Myometrial cell (primary cell): ENCODE data around the gene NSD1. TPM values are rescaled to one million over a fixed set of nuclear protein-coding genes. Genes with fewer than 3 reads are reported as not detected.

Source experiments
- total RNA-seq: library from RNA; depleted of rRNA; stranded (reverse); fragments of >200 nt; gene quantifications from 2 replicates; pipeline ENCODE4 v1.2.3, GENCODE V29; 2015

Gene NSD1, protein sequence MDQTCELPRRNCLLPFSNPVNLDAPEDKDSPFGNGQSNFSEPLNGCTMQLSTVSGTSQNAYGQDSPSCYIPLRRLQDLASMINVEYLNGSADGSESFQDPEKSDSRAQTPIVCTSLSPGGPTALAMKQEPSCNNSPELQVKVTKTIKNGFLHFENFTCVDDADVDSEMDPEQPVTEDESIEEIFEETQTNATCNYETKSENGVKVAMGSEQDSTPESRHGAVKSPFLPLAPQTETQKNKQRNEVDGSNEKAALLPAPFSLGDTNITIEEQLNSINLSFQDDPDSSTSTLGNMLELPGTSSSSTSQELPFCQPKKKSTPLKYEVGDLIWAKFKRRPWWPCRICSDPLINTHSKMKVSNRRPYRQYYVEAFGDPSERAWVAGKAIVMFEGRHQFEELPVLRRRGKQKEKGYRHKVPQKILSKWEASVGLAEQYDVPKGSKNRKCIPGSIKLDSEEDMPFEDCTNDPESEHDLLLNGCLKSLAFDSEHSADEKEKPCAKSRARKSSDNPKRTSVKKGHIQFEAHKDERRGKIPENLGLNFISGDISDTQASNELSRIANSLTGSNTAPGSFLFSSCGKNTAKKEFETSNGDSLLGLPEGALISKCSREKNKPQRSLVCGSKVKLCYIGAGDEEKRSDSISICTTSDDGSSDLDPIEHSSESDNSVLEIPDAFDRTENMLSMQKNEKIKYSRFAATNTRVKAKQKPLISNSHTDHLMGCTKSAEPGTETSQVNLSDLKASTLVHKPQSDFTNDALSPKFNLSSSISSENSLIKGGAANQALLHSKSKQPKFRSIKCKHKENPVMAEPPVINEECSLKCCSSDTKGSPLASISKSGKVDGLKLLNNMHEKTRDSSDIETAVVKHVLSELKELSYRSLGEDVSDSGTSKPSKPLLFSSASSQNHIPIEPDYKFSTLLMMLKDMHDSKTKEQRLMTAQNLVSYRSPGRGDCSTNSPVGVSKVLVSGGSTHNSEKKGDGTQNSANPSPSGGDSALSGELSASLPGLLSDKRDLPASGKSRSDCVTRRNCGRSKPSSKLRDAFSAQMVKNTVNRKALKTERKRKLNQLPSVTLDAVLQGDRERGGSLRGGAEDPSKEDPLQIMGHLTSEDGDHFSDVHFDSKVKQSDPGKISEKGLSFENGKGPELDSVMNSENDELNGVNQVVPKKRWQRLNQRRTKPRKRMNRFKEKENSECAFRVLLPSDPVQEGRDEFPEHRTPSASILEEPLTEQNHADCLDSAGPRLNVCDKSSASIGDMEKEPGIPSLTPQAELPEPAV (N-terminal part only)
- total RNA-seq = 17.6 and 18.8 TPM in 2 replicates

DNA sequence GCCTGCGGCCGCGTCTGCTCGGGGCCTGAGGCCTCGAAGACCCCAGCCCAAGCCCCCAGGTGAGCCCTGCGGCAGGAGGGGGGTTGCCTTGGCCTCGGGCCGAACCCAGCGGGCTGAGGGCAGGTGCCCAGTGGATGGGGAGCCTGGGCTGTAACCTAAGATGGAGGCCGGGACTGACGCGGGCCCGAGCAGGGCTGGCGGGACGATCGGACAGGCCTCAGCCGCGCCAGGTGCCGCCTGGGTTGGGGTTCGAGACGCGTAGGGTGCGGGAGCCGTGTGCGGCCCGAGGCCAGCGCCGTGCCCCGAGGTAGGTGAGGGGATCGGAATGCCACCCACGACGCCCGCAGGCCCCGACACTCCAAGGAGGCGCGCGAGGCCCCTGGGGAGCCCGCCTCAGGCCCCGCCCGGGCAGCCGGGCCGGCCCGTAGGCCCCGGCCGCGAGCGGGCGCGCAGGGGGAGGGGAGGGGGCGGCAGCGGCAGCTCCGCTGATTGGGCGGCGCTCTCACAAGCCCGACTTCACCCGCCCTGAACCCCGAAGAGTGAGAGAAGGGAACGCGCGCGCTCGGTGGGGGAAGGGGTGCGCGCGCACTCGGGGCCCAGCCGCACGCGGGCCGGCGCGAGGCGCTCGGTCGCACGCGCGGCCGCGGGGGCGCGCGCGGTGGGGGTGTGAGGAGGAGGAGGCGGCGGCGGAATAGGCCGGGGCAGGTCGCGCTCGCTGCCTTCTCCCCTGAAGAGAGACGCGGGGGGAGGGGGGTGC, at the start of gene NSD1:
TSS of gene NSD1 (plus strand) at position 678 of the 757 bp plus-strand sequence. CDS start 1,331 bp downstream, outside the sequence.

DNA sequence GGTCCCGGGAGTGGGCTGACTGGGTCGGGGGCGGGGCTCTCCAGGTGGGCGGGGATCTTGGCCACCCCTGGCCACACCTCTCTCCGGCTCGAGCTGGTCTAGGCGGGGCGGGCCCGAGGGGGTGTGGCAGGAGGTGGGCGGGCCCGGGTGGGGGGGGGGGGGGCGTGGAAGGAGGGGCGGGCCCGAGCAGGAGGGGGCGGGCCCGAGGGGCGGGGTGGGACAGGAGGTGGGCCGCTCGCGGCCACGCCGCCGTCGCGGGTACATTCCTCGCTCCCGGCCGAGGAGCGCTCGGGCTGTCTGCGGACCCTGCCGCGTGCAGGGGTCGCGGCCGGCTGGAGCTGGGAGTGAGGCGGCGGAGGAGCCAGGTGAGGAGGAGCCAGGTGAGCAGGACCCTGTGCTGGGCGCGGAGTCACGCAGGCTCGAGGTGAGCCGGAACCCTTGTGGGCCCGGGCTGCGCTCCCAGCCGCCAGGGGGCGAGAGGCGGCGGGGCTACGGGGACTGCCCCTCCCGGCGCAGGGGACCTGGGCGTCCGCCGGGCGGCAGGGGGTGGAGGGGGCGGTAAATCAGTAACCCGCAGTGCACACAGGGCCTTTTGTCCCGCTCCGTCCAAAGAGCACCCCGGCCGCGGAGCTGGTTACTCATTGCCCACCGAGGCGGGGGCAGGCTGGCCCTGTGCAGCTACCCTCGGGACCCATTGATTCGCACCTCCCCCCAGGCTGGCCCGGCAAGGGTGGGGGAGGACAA, 46.7 kb upstream of the NSD1 start, which contains the start of gene FGFR4:
TSS of gene FGFR4 (plus strand) at position 262 of the 744 bp plus-strand sequence. CDS start 2,688 bp downstream, outside the sequence.

GRCh38 chr5:177303121-177303924, 169.8 kb downstream of the NSD1 start, which contains the start of the genes PRELID1 and RAB24:
TSS of gene PRELID1 (plus strand) at chr5:177303799. CDS start at chr5:177303986, 187 bp downstream.
TSS of gene RAB24 (minus strand) at chr5:177303719. CDS start at chr5:177303288, 431 bp downstream.

DNA sequence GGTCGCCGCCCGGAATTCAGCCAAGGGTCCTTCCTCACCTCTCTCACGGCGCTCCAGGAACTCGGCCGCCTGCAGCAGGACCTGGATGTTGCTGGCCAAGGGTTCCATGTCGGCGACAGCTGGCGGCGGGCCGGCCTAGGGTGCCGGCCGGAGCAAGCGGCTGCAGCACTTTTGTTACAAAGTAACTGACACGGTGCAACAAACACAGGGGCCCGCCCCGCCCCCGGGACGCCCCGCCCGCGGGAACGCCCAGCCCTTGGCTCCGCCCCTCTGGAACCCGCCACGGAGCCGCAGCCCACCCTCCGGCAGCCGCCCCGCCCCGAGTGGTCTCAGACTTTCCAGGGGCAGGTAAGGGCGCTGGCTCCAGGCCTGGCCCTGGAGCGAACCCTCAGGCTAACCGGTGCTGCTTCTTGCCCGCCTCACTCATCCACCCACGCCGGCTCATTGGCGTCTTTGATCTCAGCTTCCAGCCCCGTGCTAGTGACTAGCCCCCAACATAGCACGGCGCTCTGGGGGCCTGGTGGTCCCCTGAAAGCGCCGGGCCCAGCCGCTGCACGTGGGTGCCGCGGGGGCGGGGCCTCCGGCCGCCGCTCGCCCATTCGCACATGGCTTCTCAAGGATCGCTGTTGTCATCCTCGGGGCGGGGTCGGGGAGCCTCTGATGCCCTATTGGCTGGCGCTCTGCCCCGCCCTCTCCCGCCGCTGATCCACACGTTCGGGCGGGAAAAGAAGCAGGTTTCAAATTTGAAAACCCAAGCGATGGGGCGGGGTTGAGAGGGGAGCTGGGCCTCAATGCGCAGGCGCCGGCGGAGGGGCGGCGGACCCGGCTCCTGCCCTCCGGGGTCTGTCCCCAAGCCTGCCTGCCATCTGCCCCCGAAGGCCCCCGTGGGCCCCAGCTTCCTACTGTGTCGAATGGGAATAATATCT, 178.4 kb downstream of the NSD1 start, which contains the start of gene MXD3:
TSS of gene MXD3 (minus strand) at position 176 of the 926 bp plus-strand sequence. CDS start at position 108, 68 bp downstream.

Other genes with a start within 250 kb of the NSD1 start
- not detected in 2 replicates for gene HK3, start 234.4 kb upstream of the NSD1 start, total RNA-seq
- 22.8 and 24.8 TPM in 2 replicates for gene UIMC1, start 127.0 kb upstream of the NSD1 start, total RNA-seq
- gene ZNF346, start 111.1 kb upstream of the NSD1 start, total RNA-seq = 8.4 and 9.4 TPM in 2 replicates
- gene FGFR4, start 46.9 kb upstream of the NSD1 start, total RNA-seq = 0.29 and 1.6 TPM in 2 replicates
- gene RAB24, start 169.9 kb downstream of the NSD1 start, total RNA-seq = 25.9 and 29.8 TPM in 2 replicates
- gene PRELID1, start 170.0 kb downstream of the NSD1 start, total RNA-seq = 249 and 265 TPM in 2 replicates
- gene MXD3, start 178.1 kb downstream of the NSD1 start, total RNA-seq = 31.1 and 85.1 TPM in 2 replicates
- 312 and 382 TPM in 2 replicates for gene LMAN2, start 217.9 kb downstream of the NSD1 start, total RNA-seq
- gene RGS14, start 224.2 kb downstream of the NSD1 start, total RNA-seq = 4.9 and 15.1 TPM in 2 replicates